ENCODE measurements around the gene NOLC1.

The NOLC1 gene

GRCh38 chr10:102208311-102209035 is 56.3 kb downstream of the NOLC1 start:
- no peak for DNase-seq (ENCODE audit: low spot score)

DNA sequence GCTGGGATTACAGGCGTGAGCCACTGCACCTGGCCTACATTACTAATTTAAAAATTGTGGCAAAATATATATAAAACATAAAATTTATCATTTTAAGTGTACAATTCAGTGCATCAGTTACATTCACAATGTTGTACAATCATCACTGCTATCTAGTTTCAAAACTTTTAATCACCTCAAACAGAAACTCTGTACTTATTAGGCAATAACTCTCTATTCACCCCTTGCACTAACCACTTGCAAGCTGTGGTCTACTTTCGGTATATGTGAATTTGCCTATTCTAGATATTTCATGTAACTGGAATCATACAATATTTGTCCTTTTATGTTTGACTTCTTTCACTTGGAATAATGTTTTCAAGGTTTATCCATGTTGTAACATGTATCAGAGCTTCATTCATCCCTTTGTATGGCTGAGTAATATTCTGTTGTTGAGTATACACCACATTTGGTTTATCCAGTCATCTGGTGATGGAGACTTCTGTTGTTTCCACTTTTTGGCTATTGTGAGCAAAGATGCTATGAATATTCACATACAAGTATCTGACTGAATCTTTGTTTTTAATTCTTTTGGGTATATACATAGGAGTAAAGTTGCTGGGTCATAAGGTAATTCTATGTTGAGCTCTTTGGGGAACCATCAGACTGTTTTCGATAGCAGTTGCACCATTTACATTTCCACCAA is 59.6 kb downstream of the NOLC1 start:
- DNase-seq (ENCODE audit: low spot score): no peak

Measured in activated CD4-positive, alpha-beta T cell treated with anti-CD3 and anti-CD28 coated beads, Interleukin-2, Interleukin-4, amounts not matched to agents 100 ng/mL and 50 ng/mL, durations not matched to agents 16 hours and 8 hours (primary cell).